ENCODE measurements around the gene ANO1.
"Not testable (repeated sequence)": the region's sequence is repeated elsewhere in the genome, so short reads cannot be mapped to it uniquely, and the experiment has no call there.

Gene ANO1

DNA sequence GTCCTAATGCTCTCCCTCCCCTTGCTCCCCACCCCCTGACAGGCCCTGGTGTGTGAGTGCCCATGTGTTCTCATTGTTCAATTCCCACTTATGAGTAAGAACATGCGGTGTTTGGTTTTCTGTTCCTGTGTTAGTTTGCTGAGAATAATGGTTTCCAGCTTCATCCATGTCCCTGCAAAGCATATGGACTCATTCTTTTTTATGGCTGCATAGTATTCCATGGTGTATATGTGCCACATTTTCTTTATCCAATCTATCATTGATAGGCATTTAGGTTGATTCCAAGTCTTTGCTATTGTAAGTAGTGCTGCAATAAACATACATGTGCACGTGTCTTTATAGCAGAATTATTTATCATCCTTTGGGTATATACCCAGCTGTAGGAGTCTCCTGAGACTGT is 42.5 kb upstream of the ANO1 start:
- DNase-seq (ENCODE audit: low read depth, low spot score); H3K4me1 ChIP-seq (ENCODE audit: control insufficient read depth, insufficient read depth, low read length); H3K27ac ChIP-seq (ENCODE audit: low read length); H3K9me3 ChIP-seq (ENCODE audit: control insufficient read depth, insufficient read depth, low read length); H3K36me3 ChIP-seq (ENCODE audit: control insufficient read depth, insufficient read depth, low read length); H3K27me3 ChIP-seq (ENCODE audit: control insufficient read depth, insufficient read depth, low read length); H3K4me3 ChIP-seq (ENCODE audit: low read length): not testable (repeated sequence)
- no CpG with 5 or more reads among the region's 2 CpGs for WGBS (ENCODE audit: insufficient coverage, insufficient read length)

DNA sequence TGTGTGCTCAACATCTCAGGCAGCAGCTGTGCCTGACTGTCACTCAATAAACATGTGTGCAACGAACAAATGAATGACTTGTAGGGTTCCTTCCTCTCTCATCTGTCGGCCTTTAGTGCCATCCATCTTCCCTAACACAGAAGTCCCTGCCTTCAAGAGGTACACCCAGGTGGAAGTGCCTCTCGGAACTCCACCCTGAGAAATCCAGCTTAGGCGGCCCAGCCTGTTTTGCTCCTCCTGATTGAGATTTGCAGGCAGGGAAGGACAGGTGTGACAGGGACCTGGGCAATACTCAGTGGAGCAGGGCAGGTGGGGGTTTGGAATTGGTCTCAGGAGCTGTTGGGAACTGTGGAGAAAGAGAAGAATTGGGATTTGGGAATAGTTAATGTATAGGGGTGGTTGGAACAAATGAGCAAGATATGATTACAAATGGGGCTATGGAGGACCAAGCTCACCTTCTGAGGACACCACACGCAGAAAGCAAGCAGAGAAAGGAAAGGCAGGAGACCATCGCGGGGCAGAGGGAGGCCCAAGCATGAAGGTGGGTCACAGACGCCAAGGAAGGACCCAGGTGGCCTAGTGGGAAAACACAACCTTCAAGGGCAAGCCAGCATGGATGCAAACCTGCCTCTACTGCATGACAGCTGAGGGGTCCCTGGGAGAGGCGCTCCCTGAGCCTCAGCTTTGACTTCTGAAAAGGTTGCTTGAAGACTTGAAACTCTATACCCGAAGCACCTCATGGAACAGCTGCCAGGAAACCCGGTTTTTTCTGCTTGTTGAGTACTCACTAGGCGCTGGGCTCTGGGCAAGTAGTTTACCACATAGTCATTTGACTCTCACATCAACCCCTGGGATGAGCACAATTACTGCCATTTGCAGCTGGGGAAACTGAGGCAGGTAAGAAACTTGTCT is 40.9 kb upstream of the ANO1 start:
- H3K4me3 ChIP-seq (ENCODE audit: low read length) = no peak overlapping the region
- DNase-seq (ENCODE audit: low read depth, low spot score) = no peak
- H3K9me3 ChIP-seq (ENCODE audit: control insufficient read depth, insufficient read depth, low read length) = no peaks in the 10 kb centered on the region
- H3K27ac ChIP-seq (ENCODE audit: low read length) = no peak overlapping the region
- H3K27me3 ChIP-seq (ENCODE audit: control insufficient read depth, insufficient read depth, low read length) = no peaks in the 10 kb centered on the region
- WGBS (ENCODE audit: insufficient coverage, insufficient read length) = no CpG with 5 or more reads among the region's 12 CpGs
- H3K4me1 ChIP-seq (ENCODE audit: control insufficient read depth, insufficient read depth, low read length) = peaks cover 3% of the 10 kb centered on the region; the same call in 1 of the 2 replicates
- no peaks in the 10 kb centered on the region for H3K36me3 ChIP-seq (ENCODE audit: control insufficient read depth, insufficient read depth, low read length)

DNA sequence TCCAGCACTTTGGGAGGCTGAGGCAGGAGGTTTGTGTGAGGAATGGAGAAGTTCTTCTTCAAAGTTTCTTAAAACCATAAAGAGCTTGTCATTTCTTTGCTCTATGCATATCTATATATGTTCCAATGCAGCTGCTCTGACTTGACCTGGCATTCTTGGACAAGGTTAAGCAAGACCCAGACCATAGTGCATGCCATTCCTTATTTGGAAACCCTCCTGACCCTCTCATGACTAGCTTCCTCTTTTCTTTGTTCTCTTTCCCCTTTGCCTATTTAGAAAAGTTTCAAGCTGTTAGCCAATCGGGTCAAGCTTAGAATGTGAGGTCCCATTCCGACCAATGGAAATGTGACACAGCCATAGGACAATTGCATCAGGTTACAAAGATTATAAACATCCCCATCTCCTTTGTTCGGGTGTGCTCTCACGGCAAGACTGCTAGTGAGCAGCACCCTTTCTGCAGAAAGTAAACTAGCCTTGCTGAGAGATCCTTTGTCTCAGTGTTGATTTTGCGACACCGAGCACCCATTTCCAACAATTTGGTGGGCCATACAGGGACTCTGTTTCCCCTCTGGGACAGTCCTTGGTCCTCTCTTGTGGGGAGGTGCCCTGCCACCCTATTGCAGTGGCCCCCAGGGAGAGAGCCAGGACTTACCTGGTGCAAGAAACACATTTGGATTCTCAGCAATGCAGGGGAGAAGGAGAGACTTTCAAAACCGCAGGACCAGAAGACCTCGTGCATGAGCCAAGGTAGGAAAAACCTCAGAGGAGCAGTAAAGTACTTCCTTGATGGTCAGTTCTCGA is 39.9 kb upstream of the ANO1 start:
- peaks cover 2% of the 10 kb centered on the region; the same call in 1 of the 2 replicates for H3K9me3 ChIP-seq (ENCODE audit: control insufficient read depth, insufficient read depth, low read length)
- H3K4me1 ChIP-seq (ENCODE audit: control insufficient read depth, insufficient read depth, low read length) = peaks cover 3% of the 10 kb centered on the region; the same call in 1 of the 2 replicates
- no peaks in the 10 kb centered on the region for H3K27me3 ChIP-seq (ENCODE audit: control insufficient read depth, insufficient read depth, low read length)
- no CpG with 5 or more reads among the region's 9 CpGs for WGBS (ENCODE audit: insufficient coverage, insufficient read length)
- no peaks in the 10 kb centered on the region for H3K36me3 ChIP-seq (ENCODE audit: control insufficient read depth, insufficient read depth, low read length)
- DNase-seq (ENCODE audit: low read depth, low spot score) = no peak
- no peak overlapping the region for H3K27ac ChIP-seq (ENCODE audit: low read length)
- H3K4me3 ChIP-seq (ENCODE audit: low read length) = no peak overlapping the region

DNA sequence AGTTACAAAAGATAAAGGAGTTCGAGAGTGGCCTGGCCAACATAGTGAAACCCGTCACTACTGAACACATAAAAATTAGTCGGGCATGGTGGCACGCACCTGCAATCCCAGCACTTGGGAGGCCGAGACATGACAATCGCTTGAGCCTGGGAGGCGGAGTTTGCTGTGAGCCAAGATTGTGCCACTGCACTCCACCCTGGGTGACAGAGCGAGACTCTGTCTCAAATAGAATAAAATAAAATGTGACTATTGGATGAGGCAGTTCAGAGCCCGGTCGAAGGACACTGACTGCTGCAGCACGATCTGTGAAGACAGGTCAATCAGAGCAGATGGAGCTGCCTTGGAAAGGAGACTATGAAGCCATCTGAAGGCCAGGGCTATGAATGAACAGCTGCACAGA is 37.7 kb upstream of the ANO1 start:
- Histone ChIP-seq H3K36me3 (ENCODE audit: control insufficient read depth, insufficient read depth, low read length) (no peaks in the 10 kb centered on the region), H3K27me3 (ENCODE audit: control insufficient read depth, insufficient read depth, low read length) (no peaks in the 10 kb centered on the region), H3K9me3 (ENCODE audit: control insufficient read depth, insufficient read depth, low read length) (peaks cover 2% of the 10 kb centered on the region; the same call in 1 of the 2 replicates), H3K27ac (ENCODE audit: low read length) (no peak overlapping the region), H3K4me3 (ENCODE audit: low read length) (no peak overlapping the region), H3K4me1 (ENCODE audit: control insufficient read depth, insufficient read depth, low read length) (no peaks in the 10 kb centered on the region)
- DNase-seq (ENCODE audit: low read depth, low spot score) = no peak
- WGBS (ENCODE audit: insufficient coverage, insufficient read length) = no CpG with 5 or more reads among the region's 11 CpGs

DNA sequence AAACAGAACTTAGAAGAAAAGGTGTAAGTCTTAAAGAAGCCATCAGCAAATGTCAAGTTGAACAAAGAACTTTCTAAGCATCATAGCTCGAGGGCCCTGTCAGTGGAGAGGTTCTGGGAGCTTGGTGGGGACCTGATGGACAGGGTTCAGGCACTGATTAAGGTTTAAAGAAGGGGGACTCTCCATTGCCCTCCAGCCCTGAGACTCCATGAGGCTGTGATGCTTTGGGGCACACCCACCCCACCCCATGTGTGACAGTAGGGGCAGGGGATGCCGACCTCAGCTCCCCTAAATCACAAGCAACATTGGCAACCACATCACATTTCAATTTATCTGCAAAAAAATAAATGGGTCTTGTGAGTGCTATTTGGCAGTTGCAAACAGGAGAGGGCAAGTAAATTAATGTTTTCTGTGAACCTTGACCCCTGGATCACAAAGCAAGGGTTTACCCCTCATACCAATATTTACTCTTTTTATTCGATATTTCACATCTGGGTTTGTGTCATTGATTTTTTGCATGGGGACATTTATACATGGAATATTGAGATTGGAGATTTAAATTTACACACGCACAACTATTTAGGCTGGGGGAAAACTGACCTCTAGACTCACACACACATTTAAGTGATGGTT is 37.1 kb upstream of the ANO1 start:
- Histone ChIP-seq H3K4me1 (ENCODE audit: control insufficient read depth, insufficient read depth, low read length) (no peaks in the 10 kb centered on the region), H3K4me3 (ENCODE audit: low read length) (no peak overlapping the region), H3K27me3 (ENCODE audit: control insufficient read depth, insufficient read depth, low read length) (no peaks in the 10 kb centered on the region), H3K27ac (ENCODE audit: low read length) (no peak overlapping the region), H3K9me3 (ENCODE audit: control insufficient read depth, insufficient read depth, low read length) (peaks cover 2% of the 10 kb centered on the region; the same call in 1 of the 2 replicates), H3K36me3 (ENCODE audit: control insufficient read depth, insufficient read depth, low read length) (no peaks in the 10 kb centered on the region)
- WGBS (ENCODE audit: insufficient coverage, insufficient read length) = no CpG with 5 or more reads among the region's 4 CpGs
- no peak for DNase-seq (ENCODE audit: low read depth, low spot score)

DNA sequence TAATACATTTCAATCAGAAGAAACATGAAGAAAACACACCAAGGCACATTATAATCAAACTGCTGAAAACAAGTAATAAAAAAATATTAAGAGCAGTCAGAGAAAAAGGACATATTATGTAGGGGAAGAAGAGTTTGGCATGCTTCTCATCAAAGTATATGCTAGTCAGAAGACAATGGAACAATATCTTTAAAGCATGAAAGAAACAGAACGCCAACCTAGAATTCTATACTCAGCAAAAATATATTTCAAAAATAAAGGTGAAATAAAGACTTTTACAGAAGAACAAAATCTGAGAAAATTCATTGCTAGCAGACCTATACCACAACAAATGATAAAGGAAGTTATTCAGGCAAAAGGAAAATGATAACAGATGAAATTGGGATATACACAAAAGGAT is 34.6 kb upstream of the ANO1 start:
- H3K27me3 ChIP-seq (ENCODE audit: control insufficient read depth, insufficient read depth, low read length) = no peaks in the 10 kb centered on the region
- no peak overlapping the region for H3K27ac ChIP-seq (ENCODE audit: low read length)
- no peak for DNase-seq (ENCODE audit: low read depth, low spot score)
- H3K9me3 ChIP-seq (ENCODE audit: control insufficient read depth, insufficient read depth, low read length) = peaks cover 2% of the 10 kb centered on the region; the same call in 1 of the 2 replicates
- H3K4me3 ChIP-seq (ENCODE audit: low read length) = no peak overlapping the region
- H3K4me1 ChIP-seq (ENCODE audit: control insufficient read depth, insufficient read depth, low read length) = no peaks in the 10 kb centered on the region
- WGBS (ENCODE audit: insufficient coverage, insufficient read length) = no CpG with 5 or more reads among the region's 1 CpG
- H3K36me3 ChIP-seq (ENCODE audit: control insufficient read depth, insufficient read depth, low read length) = no peaks in the 10 kb centered on the region

DNA sequence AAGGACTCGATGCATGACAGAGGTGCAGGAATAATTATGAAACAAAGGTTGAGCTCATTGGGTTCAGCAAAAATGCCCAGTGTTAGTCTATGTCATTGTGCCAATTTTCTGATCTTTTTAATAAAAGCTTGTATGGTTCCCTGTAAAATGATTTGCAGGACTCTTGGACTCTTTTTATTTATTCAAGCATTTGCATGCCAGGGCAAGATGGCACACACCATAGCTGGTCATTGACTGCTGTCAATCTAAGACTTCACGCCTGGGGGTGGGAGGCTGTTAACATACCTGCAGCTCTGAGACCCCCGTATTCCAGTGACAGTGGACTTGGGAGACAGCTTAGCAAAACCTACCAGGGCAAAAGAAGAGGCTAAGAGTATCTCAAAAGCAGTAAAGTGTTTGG is 32.0 kb upstream of the ANO1 start:
- no CpG with 5 or more reads among the region's 3 CpGs for WGBS (ENCODE audit: insufficient coverage, insufficient read length)
- H3K9me3 ChIP-seq (ENCODE audit: control insufficient read depth, insufficient read depth, low read length) = peaks cover 2% of the 10 kb centered on the region; the same call in 1 of the 2 replicates

DNA sequence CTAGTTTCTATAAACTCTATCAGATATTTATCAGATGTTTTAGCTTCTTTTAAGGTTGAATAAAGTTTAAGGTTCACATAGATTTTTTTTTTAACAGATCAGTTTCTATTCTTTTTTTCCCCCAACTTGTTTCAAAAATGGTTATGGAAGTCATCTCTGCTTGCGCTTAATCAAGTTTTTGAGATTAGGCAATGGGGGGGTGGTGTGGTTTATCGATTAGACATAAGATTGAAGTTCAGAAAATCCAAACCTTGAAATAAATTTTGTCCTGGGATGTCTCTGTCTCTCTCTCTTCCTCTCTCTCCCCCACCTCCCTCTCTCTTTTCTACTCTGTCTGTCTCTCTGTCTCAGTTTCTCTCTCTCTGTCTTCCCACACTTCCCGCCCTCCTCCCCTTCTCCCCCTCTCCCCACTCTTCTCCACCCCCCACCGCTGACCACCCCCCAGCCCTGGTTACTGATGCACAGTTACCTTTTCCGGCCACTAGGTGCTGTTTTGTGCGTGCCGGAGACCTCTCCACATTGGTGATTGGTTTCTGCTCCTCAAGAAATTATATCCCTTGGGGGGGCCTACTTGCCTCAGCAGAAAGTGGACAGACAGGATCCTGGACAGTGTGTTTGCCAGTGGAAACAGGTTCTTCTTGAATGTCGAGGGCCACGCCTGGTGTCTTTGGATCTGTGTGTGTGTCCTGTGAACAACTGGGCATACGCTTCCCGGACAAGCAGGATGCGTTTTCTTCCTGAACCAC is 29.7 kb upstream of the ANO1 start:
- DNase-seq (ENCODE audit: low read depth, low spot score) = no peak
- Histone ChIP-seq H3K4me1 (ENCODE audit: control insufficient read depth, insufficient read depth, low read length) (no peaks in the 10 kb centered on the region), H3K27me3 (ENCODE audit: control insufficient read depth, insufficient read depth, low read length) (no peaks in the 10 kb centered on the region), H3K9me3 (ENCODE audit: control insufficient read depth, insufficient read depth, low read length) (no peaks in the 10 kb centered on the region), H3K4me3 (ENCODE audit: low read length) (no peak overlapping the region), H3K36me3 (ENCODE audit: control insufficient read depth, insufficient read depth, low read length) (no peaks in the 10 kb centered on the region), H3K27ac (ENCODE audit: low read length) (no peak overlapping the region)
- no CpG with 5 or more reads among the region's 12 CpGs for WGBS (ENCODE audit: insufficient coverage, insufficient read length)

More for the DNA sequence above, 32.0 kb upstream of the ANO1 start:
- H3K27me3 ChIP-seq (ENCODE audit: control insufficient read depth, insufficient read depth, low read length) = no peaks in the 10 kb centered on the region
- H3K36me3 ChIP-seq (ENCODE audit: control insufficient read depth, insufficient read depth, low read length) = no peaks in the 10 kb centered on the region
- H3K4me3 ChIP-seq (ENCODE audit: low read length) = no peak overlapping the region
- no peak for DNase-seq (ENCODE audit: low read depth, low spot score)
- no peak overlapping the region for H3K27ac ChIP-seq (ENCODE audit: low read length)
- no peaks in the 10 kb centered on the region for H3K4me1 ChIP-seq (ENCODE audit: control insufficient read depth, insufficient read depth, low read length)

DNA sequence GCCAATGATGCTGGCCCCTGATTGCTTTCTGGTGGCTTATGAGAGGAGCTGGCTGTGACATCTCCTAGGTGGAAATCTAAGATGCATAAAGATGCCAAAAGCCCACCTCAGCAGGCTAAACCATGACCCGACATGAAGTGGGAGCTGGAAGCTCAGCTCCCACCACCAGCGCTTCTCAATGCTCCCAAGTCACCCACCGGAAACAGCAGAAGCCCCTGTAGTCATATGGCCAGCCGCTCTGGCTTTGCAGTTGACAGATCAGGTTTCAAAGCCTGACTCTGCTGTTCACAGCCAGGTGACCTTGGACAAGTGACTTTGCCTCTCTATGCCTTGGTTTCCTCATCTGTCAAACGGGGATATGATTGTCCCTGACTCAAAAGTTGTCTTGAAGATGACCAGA is 29.1 kb upstream of the ANO1 start:
- H3K4me3 ChIP-seq (ENCODE audit: low read length) = no peak overlapping the region
- DNase-seq (ENCODE audit: low read depth, low spot score) = no peak
- no peaks in the 10 kb centered on the region for H3K36me3 ChIP-seq (ENCODE audit: control insufficient read depth, insufficient read depth, low read length)
- H3K27ac ChIP-seq (ENCODE audit: low read length) = no peak overlapping the region
- no CpG with 5 or more reads among the region's 5 CpGs for WGBS (ENCODE audit: insufficient coverage, insufficient read length)
- H3K9me3 ChIP-seq (ENCODE audit: control insufficient read depth, insufficient read depth, low read length) = no peaks in the 10 kb centered on the region
- H3K4me1 ChIP-seq (ENCODE audit: control insufficient read depth, insufficient read depth, low read length) = no peaks in the 10 kb centered on the region
- H3K27me3 ChIP-seq (ENCODE audit: control insufficient read depth, insufficient read depth, low read length) = no peaks in the 10 kb centered on the region

DNA sequence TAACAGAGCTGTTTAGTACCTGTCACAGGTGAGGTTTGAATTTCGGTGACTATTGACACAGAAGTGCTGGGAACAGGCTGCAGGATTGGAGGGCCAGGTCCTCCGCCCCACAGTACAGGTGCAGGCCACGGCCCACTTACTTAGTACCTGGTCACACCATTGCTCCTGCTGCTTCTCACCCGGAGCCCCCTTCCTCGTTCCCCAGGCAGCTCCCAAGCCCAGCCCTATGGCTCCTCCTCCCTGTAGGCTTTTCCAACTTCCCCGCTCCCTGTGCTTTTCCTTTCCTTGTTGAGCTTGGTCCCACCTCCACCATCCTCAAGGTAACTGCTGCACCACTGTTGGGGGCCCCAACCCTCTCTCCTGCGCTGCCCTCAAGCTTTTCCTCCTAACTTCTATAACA is 27.9 kb upstream of the ANO1 start:
- Histone ChIP-seq H3K9me3 (ENCODE audit: control insufficient read depth, insufficient read depth, low read length) (no peaks in the 10 kb centered on the region), H3K27ac (ENCODE audit: low read length) (no peak overlapping the region), H3K27me3 (ENCODE audit: control insufficient read depth, insufficient read depth, low read length) (no peaks in the 10 kb centered on the region), H3K4me3 (ENCODE audit: low read length) (no peak overlapping the region), H3K4me1 (ENCODE audit: control insufficient read depth, insufficient read depth, low read length) (no peaks in the 10 kb centered on the region), H3K36me3 (ENCODE audit: control insufficient read depth, insufficient read depth, low read length) (no peaks in the 10 kb centered on the region)
- WGBS (ENCODE audit: insufficient coverage, insufficient read length) = no CpG with 5 or more reads among the region's 7 CpGs
- no peak for DNase-seq (ENCODE audit: low read depth, low spot score)
